ENCODE results near the gene WDR13. TPM values are rescaled to one million over a fixed set of nuclear protein-coding genes. Genes with fewer than 3 reads are reported as not detected.
"Not testable (repeated sequence)": the region's sequence is repeated elsewhere in the genome, so short reads cannot be mapped to it uniquely, and the experiment has no call there.

The WDR13 gene
- total RNA-seq, 1 experiment from 2014 or later: 138 TPM

DNA sequence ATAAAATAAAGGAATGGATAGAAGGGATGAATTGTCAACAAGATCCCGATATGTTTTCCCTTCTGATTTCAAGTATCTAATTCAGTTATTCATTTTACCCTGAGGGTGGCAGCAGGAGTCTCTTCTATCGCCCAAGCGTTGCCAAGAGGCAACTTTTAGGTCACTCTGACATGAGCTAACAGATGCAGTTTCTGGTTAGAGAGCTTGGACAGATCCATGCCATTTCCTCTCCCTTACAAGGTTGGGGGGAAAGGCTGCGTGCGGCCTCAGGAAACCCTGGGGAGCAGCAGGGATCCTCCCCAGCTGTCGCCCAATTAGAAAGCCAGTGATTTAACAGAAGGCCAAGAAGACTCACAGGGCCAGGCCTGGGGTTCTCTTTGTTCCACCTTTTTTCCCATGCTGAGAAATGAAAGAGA, 51.1 kb downstream of the WDR13 start:
- intact Hi-C loops (cut with micrococcal nuclease): no loop called here
- H3K4me1 Mint-ChIP-seq (ENCODE audit: insufficient read depth, unreplicated experiment): peaks cover 6% of the 10 kb centered on the region
- ChIA-PET POLR2A (no interaction called here), CTCF (interaction anchor here (0.5 to 1.3 kb wide), 4 partner anchors 9 to 290 kb away, joined by 3 to 5 read pairs (median 4); no protein-coding TSS in a partner anchor)
- H3K36me3 Mint-ChIP-seq (ENCODE audit: insufficient read depth, unreplicated experiment): no peaks in the 10 kb centered on the region
- no TSS peak for BruUV-seq (replicated peaks)
- TF ChIP-seq, protein P1, sequence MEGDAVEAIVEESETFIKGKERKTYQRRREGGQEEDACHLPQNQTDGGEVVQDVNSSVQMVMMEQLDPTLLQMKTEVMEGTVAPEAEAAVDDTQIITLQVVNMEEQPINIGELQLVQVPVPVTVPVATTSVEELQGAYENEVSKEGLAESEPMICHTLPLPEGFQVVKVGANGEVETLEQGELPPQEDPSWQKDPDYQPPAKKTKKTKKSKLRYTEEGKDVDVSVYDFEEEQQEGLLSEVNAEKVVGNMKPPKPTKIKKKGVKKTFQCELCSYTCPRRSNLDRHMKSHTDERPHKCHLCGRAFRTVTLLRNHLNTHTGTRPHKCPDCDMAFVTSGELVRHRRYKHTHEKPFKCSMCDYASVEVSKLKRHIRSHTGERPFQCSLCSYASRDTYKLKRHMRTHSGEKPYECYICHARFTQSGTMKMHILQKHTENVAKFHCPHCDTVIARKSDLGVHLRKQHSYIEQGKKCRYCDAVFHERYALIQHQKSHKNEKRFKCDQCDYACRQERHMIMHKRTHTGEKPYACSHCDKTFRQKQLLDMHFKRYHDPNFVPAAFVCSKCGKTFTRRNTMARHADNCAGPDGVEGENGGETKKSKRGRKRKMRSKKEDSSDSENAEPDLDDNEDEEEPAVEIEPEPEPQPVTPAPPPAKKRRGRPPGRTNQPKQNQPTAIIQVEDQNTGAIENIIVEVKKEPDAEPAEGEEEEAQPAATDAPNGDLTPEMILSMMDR (IDR thresholded peaks at IDR 0.05; ENCODE audit: unreplicated experiment): no peak
- H3K27me3 Mint-ChIP-seq (ENCODE audit: insufficient read depth, unreplicated experiment): no peaks in the 10 kb centered on the region
- no peaks in the 10 kb centered on the region for H3K9me3 Mint-ChIP-seq (ENCODE audit: unreplicated experiment)
- no peak overlapping the region for H3K4me3 Mint-ChIP-seq (ENCODE audit: unreplicated experiment)
- no peak overlapping the region for H3K27ac Mint-ChIP-seq (ENCODE audit: low read depth, unreplicated experiment)
- DNase-seq (ENCODE audit: unreplicated experiment): peak; percentile 27

DNA sequence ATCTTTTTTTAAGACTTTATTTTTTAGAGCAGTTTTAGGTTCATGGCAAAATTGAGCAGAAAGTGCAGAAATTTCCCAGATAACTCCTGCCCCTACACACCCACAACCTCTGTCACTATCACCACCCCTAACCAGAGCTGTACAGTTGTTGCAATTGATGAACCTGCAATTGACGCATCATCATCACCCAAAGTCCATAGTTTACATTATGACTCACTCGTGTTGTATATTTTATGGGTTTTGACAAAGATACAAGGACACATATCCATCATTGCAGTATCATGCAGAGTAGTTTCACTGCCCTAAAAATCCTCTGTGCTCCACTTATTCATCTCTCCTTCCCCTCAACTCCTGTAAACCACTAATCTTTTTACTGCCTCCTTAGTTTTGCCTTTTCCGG, 51.8 kb downstream of the WDR13 start:
- POLR2A ChIA-PET: no interaction called here
- Mint-ChIP-seq H3K36me3 (ENCODE audit: insufficient read depth, unreplicated experiment) (no peaks in the 10 kb centered on the region), H3K27ac (ENCODE audit: low read depth, unreplicated experiment) (no peak overlapping the region), H3K4me3 (ENCODE audit: unreplicated experiment) (no peak overlapping the region), H3K4me1 (ENCODE audit: insufficient read depth, unreplicated experiment) (peaks cover 6% of the 10 kb centered on the region), H3K9me3 (ENCODE audit: unreplicated experiment) (no peaks in the 10 kb centered on the region), H3K27me3 (ENCODE audit: insufficient read depth, unreplicated experiment) (no peaks in the 10 kb centered on the region)
- intact Hi-C loops (cut with micrococcal nuclease): no loop called here
- BruUV-seq (replicated peaks): no TSS peak
- peak; percentile 18 for DNase-seq (ENCODE audit: unreplicated experiment)
- CTCF ChIA-PET: interaction anchor here (0.6 to 1.3 kb wide), 2 partner anchors 8 to 1018 kb away, joined by 3 read pairs; no protein-coding TSS in a partner anchor
- TF ChIP-seq, protein P1 (IDR thresholded peaks at IDR 0.05; ENCODE audit: unreplicated experiment): no peak

DNA sequence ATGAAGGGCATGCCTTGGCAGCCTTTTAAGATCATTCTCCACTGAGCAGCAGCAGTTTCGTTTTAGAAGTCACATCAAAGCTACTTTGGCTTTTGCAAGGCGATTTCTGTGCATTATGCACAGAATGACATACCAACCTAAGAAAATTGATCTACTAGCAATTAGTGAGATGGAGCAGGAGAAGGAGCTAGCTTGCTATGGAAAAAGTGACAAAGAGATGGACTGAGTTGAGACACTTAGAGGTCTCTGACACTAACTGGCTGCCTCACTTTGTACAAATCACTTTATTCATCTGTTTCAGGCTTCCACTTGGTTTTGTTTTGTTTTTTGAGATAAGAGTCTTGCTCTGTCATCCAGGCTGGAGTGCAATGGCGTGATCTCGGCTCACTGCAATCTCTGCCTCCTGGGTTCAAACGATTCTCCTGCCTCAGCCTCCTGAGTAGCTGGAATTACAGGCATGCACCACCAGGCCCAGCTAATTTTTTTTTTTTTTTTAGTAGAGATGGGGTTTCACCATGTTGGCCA, 54.8 kb downstream of the WDR13 start:
- H3K9me3 Mint-ChIP-seq (ENCODE audit: unreplicated experiment); H3K27me3 Mint-ChIP-seq (ENCODE audit: insufficient read depth, unreplicated experiment); DNase-seq (ENCODE audit: unreplicated experiment); intact Hi-C loops (cut with micrococcal nuclease); H3K27ac Mint-ChIP-seq (ENCODE audit: low read depth, unreplicated experiment); H3K36me3 Mint-ChIP-seq (ENCODE audit: insufficient read depth, unreplicated experiment); CTCF ChIA-PET; H3K4me3 Mint-ChIP-seq (ENCODE audit: unreplicated experiment); BruUV-seq (replicated peaks): not testable (repeated sequence)
- peaks cover 12% of the 10 kb centered on the region for H3K4me1 Mint-ChIP-seq (ENCODE audit: insufficient read depth, unreplicated experiment)
- POLR2A ChIA-PET: interaction anchor here (0.7 kb wide), 1 partner anchor 1943 kb away, joined by 3 read pairs; no protein-coding TSS in a partner anchor

DNA sequence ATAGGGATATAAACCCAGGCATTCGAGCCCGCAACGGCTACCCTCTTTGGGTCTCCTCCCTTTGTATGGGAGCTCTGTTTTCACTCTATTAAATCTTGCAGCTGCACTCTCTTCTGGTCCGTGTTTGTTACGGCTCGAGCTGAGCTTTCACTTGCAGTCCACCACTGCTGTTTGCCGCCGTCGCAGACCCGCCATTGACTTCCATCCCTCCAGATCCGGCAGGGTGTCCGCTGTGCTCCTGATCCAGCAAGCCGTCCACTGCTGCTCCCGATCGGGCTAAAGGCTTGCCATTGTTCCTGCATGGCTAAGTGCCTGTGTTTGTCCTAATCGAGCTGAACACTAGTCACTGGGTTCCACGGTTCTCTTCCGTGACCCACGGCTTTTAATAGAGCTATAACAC, 57.5 kb downstream of the WDR13 start:
- intact Hi-C loops (cut with micrococcal nuclease); H3K9me3 Mint-ChIP-seq (ENCODE audit: unreplicated experiment); H3K27me3 Mint-ChIP-seq (ENCODE audit: insufficient read depth, unreplicated experiment); H3K4me3 Mint-ChIP-seq (ENCODE audit: unreplicated experiment); H3K4me1 Mint-ChIP-seq (ENCODE audit: insufficient read depth, unreplicated experiment); DNase-seq (ENCODE audit: unreplicated experiment); BruUV-seq (replicated peaks); H3K27ac Mint-ChIP-seq (ENCODE audit: low read depth, unreplicated experiment); POLR2A ChIA-PET; H3K36me3 Mint-ChIP-seq (ENCODE audit: insufficient read depth, unreplicated experiment): not testable (repeated sequence)
- CTCF ChIA-PET: interaction anchor here (0.6 kb wide), 1 partner anchor 622 kb away, joined by 3 read pairs; no protein-coding TSS in a partner anchor

Other genes with a start within 250 kb of the WDR13 start
- not detected in 2 replicates for gene SSX3, start 240.8 kb upstream of the WDR13 start, total RNA-seq (2022)
- not detected in 2 replicates for gene SSX4, start 214.0 kb upstream of the WDR13 start, total RNA-seq (2022)
- gene SSX4B, start 185.5 kb upstream of the WDR13 start, total RNA-seq (2022): not detected in 2 replicates
- gene SLC38A5, start 127.2 kb upstream of the WDR13 start, total RNA-seq (2022): 1.4 and 2.6 TPM in 2 replicates
- gene FTSJ1, start 121.3 kb upstream of the WDR13 start, total RNA-seq (2022): 92.5 and 107 TPM in 2 replicates
- gene PORCN, start 88.5 kb upstream of the WDR13 start, total RNA-seq (2022): 29.2 and 39.0 TPM in 2 replicates
- gene EBP, start 75.7 kb upstream of the WDR13 start, total RNA-seq (2022): 66.9 and 102 TPM in 2 replicates
- gene TBC1D25, start 57.8 kb upstream of the WDR13 start, total RNA-seq (2022): 14.4 and 18.2 TPM in 2 replicates
- 318 and 354 TPM in 2 replicates for gene RBM3, start 23.0 kb upstream of the WDR13 start, total RNA-seq (2022)
- gene WAS, start 86.3 kb downstream of the WDR13 start, total RNA-seq (2022): 0.37 and 0.96 TPM in 2 replicates
- gene SUV39H1, start 99.2 kb downstream of the WDR13 start, total RNA-seq (2022): 6.6 and 8.7 TPM in 2 replicates
- gene GLOD5, start 164.3 kb downstream of the WDR13 start, total RNA-seq (2022): not detected in 2 replicates
- not detected in 2 replicates for gene GATA1, start 189.1 kb downstream of the WDR13 start, total RNA-seq (2022)
- 45.1 and 53.2 TPM in 2 replicates for gene HDAC6, start 204.6 kb downstream of the WDR13 start, total RNA-seq (2022)
- 0.25 TPM in 1 of 2 replicates, not detected in the other for gene ERAS, start 229.0 kb downstream of the WDR13 start, total RNA-seq (2022)
- gene PCSK1N, start 238.1 kb downstream of the WDR13 start, total RNA-seq (2022): 5.0 and 6.3 TPM in 2 replicates